Anterior cingulate cortex (tissue), 58 donors: ENCODE measurements around the gene SEMA3E.
"Not testable (repeated sequence)": the region's sequence is repeated elsewhere in the genome, so short reads cannot be mapped to it uniquely, and the experiment has no call there.

Source experiments
- DNase-seq, 58 donors: peaks; one replicate each; lab custom pipeline; 2025; lab: John Stamatoyannopoulos, UW

Gene SEMA3E

GRCh38 chr7:83494683-83495082, 154.3 kb downstream of the SEMA3E start:
- no peak for DNase-seq

GRCh38 chr7:83492802-83493201, 156.1 kb downstream of the SEMA3E start:
- DNase-seq: no peak

- peak in 1 of 58 donors; percentile 15 for DNase-seq
Measured at GRCh38 chr7:83487801-83488200, 161.1 kb downstream of the SEMA3E start.

GRCh38 chr7:83486957-83487356, 162.0 kb downstream of the SEMA3E start:
- DNase-seq: no peak

GRCh38 chr7:83486536-83486935, 162.4 kb downstream of the SEMA3E start:
- no peak for DNase-seq

GRCh38 chr7:83484826-83485225, 164.1 kb downstream of the SEMA3E start:
- no peak for DNase-seq

- no peak for DNase-seq
Measured at GRCh38 chr7:83484266-83484665, 164.7 kb downstream of the SEMA3E start.

- no peak for DNase-seq
Measured at GRCh38 chr7:83478616-83479015, 170.3 kb downstream of the SEMA3E start.

GRCh38 chr7:83476511-83477050, 172.4 kb downstream of the SEMA3E start:
- DNase-seq: no peak

- no peak for DNase-seq
Measured at GRCh38 chr7:83475420-83475819, 173.5 kb downstream of the SEMA3E start.

GRCh38 chr7:83472376-83472775, 176.6 kb downstream of the SEMA3E start:
- no peak for DNase-seq

GRCh38 chr7:83469491-83469890, 179.4 kb downstream of the SEMA3E start:
- no peak for DNase-seq

GRCh38 chr7:83469076-83469475, 179.9 kb downstream of the SEMA3E start:
- DNase-seq: no peak

GRCh38 chr7:83468251-83468739, 180.6 kb downstream of the SEMA3E start:
- peak in 51 of 58 donors; percentile 5 to 84 (median 41) for DNase-seq

- DNase-seq: no peak
Measured at GRCh38 chr7:83467493-83467892, 181.4 kb downstream of the SEMA3E start.

- no peak for DNase-seq
Measured at GRCh38 chr7:83466956-83467355, 182.0 kb downstream of the SEMA3E start.

GRCh38 chr7:83466187-83466923, 182.6 kb downstream of the SEMA3E start:
- no peak for DNase-seq

- DNase-seq: no peak
Measured at GRCh38 chr7:83465643-83466042, 183.3 kb downstream of the SEMA3E start.

GRCh38 chr7:83461820-83462219, 187.1 kb downstream of the SEMA3E start:
- DNase-seq: not testable (repeated sequence)

- not testable (repeated sequence) for DNase-seq
Measured at GRCh38 chr7:83459930-83460653, 188.8 kb downstream of the SEMA3E start.
